Mesenteric fat pad (tissue), 1 donor: Measurements from ENCODE around the gene TBCD. TPM values are rescaled to one million over a fixed set of nuclear protein-coding genes. Genes with fewer than 3 reads are reported as not detected.

Experiments used
- DNase-seq: peaks from one replicate; pipeline ENCODE4 v3.0.0-alpha.2; 2020; ENCODE audit warnings: low spot score
- total RNA-seq: library from RNA; stranded (reverse); fragmentation: NEBNext Ultra II Directional; extraction: Animal tissue kit (Norgen Biotek cat#: 25700); gene quantifications from one replicate; pipeline ENCODE4 v1.2.1, GENCODE V29; 2021
- donor health status: DM: yes; HTN: yes; CAD: no.

Gene TBCD
- total RNA-seq, 1 donor from 2014 or later, result 128 TPM

- no peak for DNase-seq
Observed at GRCh38 chr17:82882715-82883418, 131.0 kb downstream of the TBCD start.

GRCh38 chr17:82883419-82884031, 131.7 kb downstream of the TBCD start:
- DNase-seq, result no peak

DNA sequence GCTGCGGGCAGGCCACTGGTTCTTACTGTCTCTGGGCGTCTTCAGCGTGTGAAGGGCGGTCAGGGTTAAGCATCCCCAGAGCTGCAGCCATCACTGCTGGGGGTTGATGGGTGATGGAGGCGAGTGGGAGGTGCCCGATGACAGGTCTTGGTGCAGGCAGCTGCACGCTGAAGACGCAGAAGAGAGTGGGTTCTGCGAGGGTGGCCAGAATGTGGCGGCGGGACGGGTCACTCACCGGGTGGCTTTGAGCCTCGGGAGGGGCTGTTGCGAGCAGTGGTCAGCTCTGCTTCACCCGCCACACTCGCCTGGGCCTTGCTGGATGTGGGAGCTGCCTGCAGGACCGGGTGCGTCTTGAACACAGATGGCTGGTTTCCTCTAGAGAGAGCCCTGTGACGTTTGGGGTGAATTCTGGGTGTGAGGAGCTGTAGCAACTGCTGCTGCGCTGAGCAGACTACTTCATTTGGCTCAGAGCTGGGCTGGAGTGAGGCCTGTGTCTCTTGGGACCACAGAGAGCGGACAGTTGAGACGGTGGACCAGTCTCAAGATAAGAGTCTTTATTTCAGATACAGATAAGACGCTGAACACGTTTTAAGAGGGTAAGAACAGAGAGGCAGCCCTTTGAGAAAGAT, 132.6 kb downstream of the TBCD start:
- DNase-seq, result no peak

DNA sequence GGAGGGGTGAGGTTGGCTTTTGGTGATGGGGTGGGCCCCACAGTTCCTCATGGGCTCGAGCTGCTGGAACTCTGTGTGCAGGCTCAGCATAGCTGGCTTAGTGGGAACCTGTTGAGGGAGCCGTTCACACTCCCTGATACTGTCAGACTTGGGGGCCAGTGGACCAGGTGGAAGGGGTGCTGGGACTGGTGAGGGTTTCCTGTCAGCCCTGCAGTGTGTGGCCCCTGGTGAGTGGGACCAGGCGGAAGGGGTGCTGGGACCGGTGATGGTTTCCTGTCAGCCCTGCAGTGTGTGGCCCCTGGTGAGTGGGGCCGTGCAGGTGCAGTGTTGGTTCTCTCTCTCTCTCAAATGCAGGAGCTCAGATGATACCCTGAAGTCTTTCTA, 133.1 kb downstream of the TBCD start:
- DNase-seq, result no peak

GRCh38 chr17:82887255-82888164, 135.6 kb downstream of the TBCD start:
- no peak for DNase-seq

DNA sequence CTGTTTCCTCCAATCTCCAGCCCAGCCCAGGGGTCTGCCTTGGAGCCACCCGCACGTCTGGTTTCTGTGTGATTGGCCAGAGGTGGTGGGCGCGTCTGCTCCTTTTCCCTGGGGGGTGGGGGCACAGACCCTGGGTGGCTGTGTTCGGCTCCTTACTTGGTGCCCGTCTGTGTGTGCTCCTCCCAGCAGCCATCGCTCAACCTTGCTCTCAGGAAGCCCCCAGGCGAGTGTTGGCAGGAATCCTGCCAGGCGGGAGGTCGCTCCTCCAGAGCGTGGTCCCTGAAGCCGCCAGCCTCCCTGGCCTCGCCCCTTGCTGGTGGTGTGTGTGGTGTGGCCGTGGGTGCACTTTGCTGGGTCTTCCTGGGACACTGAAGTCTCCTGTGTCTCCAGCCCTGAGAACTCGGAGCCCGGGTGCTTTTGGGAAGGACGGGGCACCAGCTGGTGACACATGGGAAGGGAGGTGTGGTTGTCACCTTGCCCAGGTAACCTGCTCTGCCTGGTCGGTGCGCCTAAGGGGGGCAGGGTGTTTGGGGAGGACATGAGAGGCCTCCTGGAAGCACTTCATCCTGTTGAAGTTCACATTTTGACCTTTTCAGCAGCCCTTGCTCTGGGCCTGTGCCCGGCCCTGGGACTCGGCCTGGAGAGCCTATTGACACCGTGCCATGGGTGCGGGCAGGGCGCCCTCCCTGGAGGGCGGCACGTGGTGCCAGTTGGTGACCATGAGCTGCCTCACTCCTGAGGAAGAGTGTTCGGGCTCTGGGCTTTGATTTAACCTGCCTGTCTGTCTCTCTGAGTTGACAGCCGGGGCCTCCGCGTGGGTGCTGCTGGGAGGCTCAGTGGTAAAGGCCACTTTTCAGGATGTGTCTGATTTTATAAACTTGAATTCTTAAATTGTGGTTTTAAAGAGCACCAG, 137.0 kb downstream of the TBCD start:
- DNase-seq, result no peak

- no peak for DNase-seq
Observed at GRCh38 chr17:82889496-82890338, 137.9 kb downstream of the TBCD start.

DNA sequence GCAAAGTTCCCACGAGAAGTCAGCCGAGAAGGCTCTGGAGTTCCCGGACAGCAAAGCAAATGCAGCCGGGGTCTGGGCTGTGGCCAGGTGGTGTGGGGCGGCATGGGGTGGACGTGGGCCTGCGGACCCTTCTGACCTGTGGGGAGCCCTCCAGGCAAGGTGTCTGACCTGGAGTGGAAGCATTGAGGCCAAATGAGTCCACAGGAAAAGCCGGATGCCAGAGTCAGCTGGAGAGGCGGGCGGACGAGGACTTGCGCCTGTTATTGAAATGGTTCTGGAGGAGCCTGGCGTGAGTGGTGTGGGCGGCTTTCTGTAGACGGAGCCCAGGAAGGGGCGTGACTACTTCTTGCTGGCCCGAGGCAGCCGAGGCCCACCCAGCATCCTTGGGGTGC, 138.5 kb downstream of the TBCD start:
- DNase-seq, result no peak

- no peak for DNase-seq
Observed at GRCh38 chr17:82890926-82891678, 139.2 kb downstream of the TBCD start.

DNA sequence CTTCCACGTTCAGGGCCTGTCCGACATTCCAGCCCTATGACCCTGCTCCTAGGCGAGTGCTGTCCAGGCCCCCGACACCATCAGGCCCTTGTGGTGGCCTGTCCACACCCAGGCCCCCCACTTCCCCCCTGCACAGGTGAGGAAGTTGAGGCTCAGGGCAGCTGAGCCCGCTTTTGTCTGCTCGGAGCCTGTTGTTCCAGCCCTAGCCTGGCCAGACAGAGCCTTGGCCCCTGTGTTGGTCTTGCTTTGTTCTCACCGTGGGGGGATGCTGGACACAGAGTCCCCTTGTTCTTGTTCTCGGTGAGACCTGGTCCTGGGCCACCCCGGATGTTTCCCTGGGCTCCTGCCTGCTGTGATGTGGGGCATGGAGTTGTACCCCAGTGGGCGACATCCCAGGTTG, 140.0 kb downstream of the TBCD start:
- DNase-seq, result no peak

GRCh38 chr17:82892899-82893565, 141.2 kb downstream of the TBCD start:
- no peak for DNase-seq

- no peak for DNase-seq
Observed at GRCh38 chr17:82893779-82894178, 141.9 kb downstream of the TBCD start.

DNA sequence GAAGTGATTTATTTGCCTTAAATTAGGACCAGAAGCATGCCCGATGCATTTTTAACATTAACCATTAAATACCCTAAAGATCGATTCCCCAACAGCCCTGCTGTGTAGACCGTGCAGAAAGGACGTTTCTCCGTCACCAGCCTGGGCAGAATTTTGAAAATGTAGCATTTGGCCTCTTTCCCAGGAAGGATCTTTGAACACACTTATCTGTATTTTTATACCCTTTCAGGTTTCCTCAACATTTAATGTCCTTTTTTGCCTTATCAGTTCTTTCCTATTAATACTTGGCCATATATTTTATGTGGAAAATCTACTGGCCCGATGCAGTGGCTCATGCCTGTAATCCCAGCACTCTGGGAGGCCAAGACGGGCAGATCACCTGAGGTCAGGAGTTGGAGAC, 142.5 kb downstream of the TBCD start:
- no peak for DNase-seq

DNA sequence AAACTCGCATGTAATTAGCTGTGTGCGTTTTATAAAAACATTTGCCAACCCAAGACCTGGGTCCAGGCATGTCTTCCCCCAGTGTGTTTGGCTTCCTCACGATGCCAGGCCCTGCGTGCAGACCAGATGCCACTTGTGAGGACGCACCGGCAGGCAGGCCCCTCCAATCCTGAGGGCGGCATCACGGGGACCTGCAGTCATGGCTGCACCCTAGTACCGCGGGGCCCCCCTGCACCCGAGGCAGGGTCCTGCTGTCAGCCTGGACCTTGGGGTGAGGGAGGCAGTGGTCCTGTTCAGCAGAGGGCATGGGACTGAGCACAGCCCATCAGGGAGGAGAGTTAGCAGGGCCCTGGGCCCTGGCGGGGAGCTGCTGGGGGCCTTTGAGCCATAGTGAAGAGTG, 143.2 kb downstream of the TBCD start:
- DNase-seq, result no peak

- DNase-seq, result no peak
Observed at GRCh38 chr17:82896071-82897000, 144.5 kb downstream of the TBCD start.

GRCh38 chr17:82897514-82898249, 145.8 kb downstream of the TBCD start:
- no peak for DNase-seq
